GM12878 (cell line): ENCODE results near the gene FGD6. TPM values are rescaled to one million over a fixed set of nuclear protein-coding genes. Genes with fewer than 3 reads are reported as not detected.

Experiments used
- ATAC-seq: fragments of 200-7000 bp; cut with Tn5 transposase; 3 replicates; pipeline ENCODE4 v1.9.1; 2020; ENCODE audit warnings: mild to moderate bottlenecking, moderate library complexity
- BruUV-seq: library from RNA; stranded (reverse); fragments of 400-500 nt; replicated peaks from 2 replicates; lab custom pipeline; 2021; lab: Mats Ljungman, UMichigan
- CTCF ChIA-PET: fragments of 300-600 bp; sonication (Branson Sonifier 250); formaldehyde crosslinking; extraction: SDS; loops from one replicate; lab custom pipeline; 2021; ENCODE audit warnings: inconsistent platforms; lab: Yijun Ruan, JAX
- POLR2A ChIA-PET: fragments of 350-600 bp; formaldehyde crosslinking; extraction: SDS; loops from one replicate; lab custom pipeline; 2021; ENCODE audit warnings: inconsistent platforms; lab: Charles Lee
- RAD21 ChIA-PET: fragments of 300-600 bp; sonication (Branson Sonifier 250); formaldehyde crosslinking; loops from one replicate; lab custom pipeline; 2023; ENCODE audit warnings: antibody characterized with exemption; ENCODE audit not compliant: unreplicated experiment; lab: Charles Lee
- SMC1A ChIA-PET: fragments of 300-600 bp; sonication (Branson Sonifier 250); formaldehyde crosslinking; loops from one replicate; lab custom pipeline; 2023; ENCODE audit not compliant: unreplicated experiment, uncharacterized antibody; lab: Charles Lee
- DNase-seq: peaks from one replicate; pipeline ENCODE4 v3.0.0-alpha.2; 2011; ENCODE audit warnings: low read depth, low spot score
- FAIRE-seq: peaks from 3 replicates; lab custom pipeline; 2011; peaks lifted over from hg19 to GRCh38; lab: Jason Lieb, UNC
- H2AFZ ChIP-seq: 2 replicates; pipeline ENCODE4 v1.6.0; 2011; ENCODE audit warnings: low read depth, low read length, control low read depth; ENCODE audit not compliant: control insufficient read depth
- H3K27ac ChIP-seq: 2 replicates; pipeline ENCODE4 v1.5.1; 2011; ENCODE audit warnings: control low read depth; ENCODE audit not compliant: control insufficient read depth, insufficient read depth
- H3K27me3 ChIP-seq, 2 experiments: replicated peaks in 1 of 2; 2 replicates each; pipeline versions ENCODE4 v1.6.0 to v1.6.1; 2011; ENCODE audit warnings: low read length in 1 of 2; ENCODE audit not compliant: control insufficient read depth in 2 of 2, insufficient read depth in 2 of 2
- H3K36me3 ChIP-seq, 2 experiments: 2 replicates each; pipeline ENCODE4 v1.5.1; 2011; ENCODE audit warnings: low read length in 1 of 2; ENCODE audit not compliant: control insufficient read depth in 2 of 2, insufficient read depth in 2 of 2
- H3K4me1 ChIP-seq: 2 replicates; pipeline ENCODE4 v1.6.1; 2011; ENCODE audit warnings: mild to moderate bottlenecking, low read length, moderate library complexity, mixed read lengths; ENCODE audit not compliant: control insufficient read depth, insufficient read depth
- H3K4me2 ChIP-seq: 2 replicates; pipeline ENCODE4 v1.6.0; 2011; ENCODE audit warnings: control low read depth; ENCODE audit not compliant: control insufficient read depth, insufficient read depth
- H3K4me3 ChIP-seq: fragments of 200-600 bp; sonication (generic); 2 replicates; pipeline ENCODE4 v1.5.1; 2016
- H3K79me2 ChIP-seq: 2 replicates; pipeline ENCODE4 v1.6.0; 2011; ENCODE audit warnings: low read length; ENCODE audit not compliant: control insufficient read depth, insufficient read depth
- H3K9ac ChIP-seq: 2 replicates; pipeline ENCODE4 v1.8.0; 2011; ENCODE audit warnings: low read length, control low read depth, mixed read lengths; ENCODE audit not compliant: control insufficient read depth, insufficient read depth
- H3K9me3 ChIP-seq: replicated peaks from 3 replicates; pipeline ENCODE4 v1.5.1; 2011; ENCODE audit warnings: mild to moderate bottlenecking, low read length; ENCODE audit not compliant: control insufficient read depth, insufficient read depth
- H4K20me1 ChIP-seq: 2 replicates; pipeline ENCODE4 v1.6.0; 2011; ENCODE audit not compliant: control insufficient read depth, insufficient read depth
- BMI1 ChIP-seq: fragments of 450-650 bp; IDR thresholded peaks from 2 replicates; pipeline ENCODE4 v1.6.1; 2016; ENCODE audit warnings: mild to moderate bottlenecking, moderate library complexity, borderline replicate concordance
- EGR1 ChIP-seq, 2 experiments: IDR thresholded peaks; 1 replicate in 1 of 2; 2 replicates in 1 of 2; pipeline ENCODE4 v1.6.1; 2011 to 2012; ENCODE audit warnings: low read depth in 2 of 2, low read length in 2 of 2, borderline replicate concordance in 1 of 2, mild to moderate bottlenecking in 1 of 2, moderate library complexity in 1 of 2
- HDAC6 ChIP-seq: fragments of 200-600 bp; sonication (generic); IDR thresholded peaks from one replicate; pipeline ENCODE4 v1.8.0; 2017; ENCODE audit warnings: antibody characterized with exemption; ENCODE audit not compliant: unreplicated experiment
- MEF2B ChIP-seq: fragments of 450-650 bp; IDR thresholded peaks from 2 replicates; pipeline ENCODE4 v1.6.1; 2018; ENCODE audit warnings: mild to moderate bottlenecking, moderate library complexity; ENCODE audit not compliant: partially characterized antibody, poor library complexity, severe bottlenecking
- SRF ChIP-seq, 2 experiments: IDR thresholded peaks; 2 replicates each; pipeline ENCODE4 v1.6.1; 2011; ENCODE audit warnings: low read depth in 2 of 2, low read length in 2 of 2, mild to moderate bottlenecking in 1 of 2, moderate library complexity in 1 of 2
- ZNF274 ChIP-seq: IDR thresholded peaks from one replicate; pipeline ENCODE4 v1.8.0; 2011; ENCODE audit not compliant: insufficient read length, insufficient read depth
- ZNF622 ChIP-seq: fragments of 450-650 bp; IDR thresholded peaks from 2 replicates; pipeline ENCODE4 v1.6.1; 2017; ENCODE audit warnings: mild to moderate bottlenecking, inconsistent platforms
- WGBS: methylation state at CpG from one replicate; pipeline ENCODE4 v1.1.6; 2016; ENCODE audit warnings: low lambda C conversion rate; ENCODE audit not compliant: insufficient replicate concordance, insufficient coverage; ENCODE audit errors: missing lambda C conversion rate; 5-methylcytosine and 5-hydroxymethylcytosine counted together
- in situ Hi-C: fragments of 300-500 bp; cut with MboI; formaldehyde crosslinking; loops from 9 replicates; pipeline ENCODE4 v1.14.3; 2018; ENCODE audit warnings: mixed read lengths
- intact Hi-C: fragments of 100-400 bp; cut with micrococcal nuclease; formaldehyde crosslinking; loops from one replicate; pipeline ENCODE4 v1.14.2; 2022; ENCODE audit not compliant: unreplicated experiment
- polyA plus RNA-seq, 11 experiments: library from polyadenylated mRNA; depleted of rRNA in 4 of 11; unstranded in 6 of 11; stranded (reverse) in 5 of 11; fragments of >200 nt; fragmentation: Nextera tagmentation in 4 of 11; fragmentation: Illumina TruSeq in 1 of 11; extraction: Ambion mirVana in 4 of 11; extraction: Trizol in 1 of 11; gene quantifications; 1 replicate in 1 of 11; 2 replicates in 10 of 11; pipeline versions ENCODE4 v1.2.1 to v1.2.3, GENCODE V29; 2011 to 2016; ENCODE audit warnings: inconsistent platforms in 2 of 11, missing spikeins in 2 of 11, low read depth in 1 of 11
- total RNA-seq, 4 experiments: library from RNA; depleted of rRNA in 3 of 4; stranded (reverse); fragments of >200 nt in 3 of 4; fragmentation: Illumina TruSeq in 1 of 4; extraction: Trizol in 1 of 4; gene quantifications; 2 replicates each; pipeline versions ENCODE4 v1.2.1 to v1.2.3, GENCODE V29; 2013 to 2021
- TF ChIP-seq, protein P1 (sequence below): fragments of 450-650 bp; IDR thresholded peaks from 2 replicates; pipeline ENCODE4 v1.6.1; 2017; ENCODE audit warnings: mild to moderate bottlenecking
- TF ChIP-seq, protein P2 (sequence below): IDR thresholded peaks from 2 replicates; pipeline ENCODE4 v1.6.1; 2012; ENCODE audit warnings: low read depth, low read length, improper control_type of control experiment
- TF ChIP-seq, protein P3 (sequence below): IDR thresholded peaks from 2 replicates; pipeline ENCODE4 v1.6.1; 2011; ENCODE audit warnings: borderline replicate concordance, low read depth, mild to moderate bottlenecking, moderate library complexity, low read length; ENCODE audit not compliant: insufficient read depth, poor library complexity, severe bottlenecking

FGD6 gene
- total and polyA plus RNA-seq, 10 of the 15 experiments (the other 5 are each of a cell fraction or from before 2014, with no cell fraction given) = 2.4 to 15.5 (median 8.9) TPM

DNA sequence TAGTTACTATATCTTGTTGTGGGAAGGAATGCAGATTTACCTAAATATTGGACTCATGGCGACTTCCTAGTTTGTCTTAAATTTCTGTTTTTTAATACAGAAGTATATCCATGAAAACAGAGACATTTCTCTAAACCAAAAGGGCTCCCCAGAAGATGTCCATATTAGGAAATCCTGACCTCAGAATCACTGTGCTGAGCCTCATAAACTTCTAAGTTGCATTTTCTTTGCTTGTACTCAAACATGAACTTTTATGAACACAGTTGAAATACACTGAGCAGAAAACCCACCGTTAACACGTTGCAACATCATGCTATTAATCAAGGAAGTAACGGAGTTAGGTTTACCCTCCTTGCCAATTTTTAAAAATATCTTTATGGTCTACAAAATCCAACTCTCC is 100.9 kb downstream of the FGD6 start:
- Histone ChIP-seq H3K4me2 (no peak overlapping the region), H3K36me3 (no peaks in the 10 kb centered on the region), H3K9me3 (no peaks in the 10 kb centered on the region), H3K9ac (no peak overlapping the region), H3K27ac (no peak overlapping the region), H3K4me1 (peaks cover 4% of the 10 kb centered on the region), H3K79me2 (no peaks in the 10 kb centered on the region), H2AFZ (no peak overlapping the region), H3K4me3 (no peak overlapping the region), H4K20me1 (no peaks in the 10 kb centered on the region), H3K27me3 (no peaks in the 10 kb centered on the region)
- 55% methylated on average over 4 of the region's 4 CpGs for WGBS
- FAIRE-seq (no peak), DNase-seq (no peak), ATAC-seq (no peak)
- in situ Hi-C loops = loop anchor here (5.0 kb wide), 1 partner anchor 421 kb away; no protein-coding TSS in a partner anchor
- ChIA-PET SMC1A (interaction anchor here (1.0 to 4.1 kb wide), 13 partner anchors 9 to 1400 kb away, joined by 3 to 64 read pairs (median 4); partner anchors contain the start of genes FGD6 and VEZT), RAD21 (interaction anchor here (0.7 to 4.8 kb wide), 6 partner anchors 98 to 420 kb away, joined by 3 to 64 read pairs (median 6); partner anchors contain the start of genes FGD6 and VEZT), CTCF (interaction anchor here (0.8 to 8.1 kb wide), 16 partner anchors 9 to 459 kb away, joined by 3 to 120 read pairs (median 4); partner anchors contain the start of genes FGD6 and VEZT), POLR2A (interaction anchor here (1.3 kb wide), 1 partner anchor 101 kb away, joined by 4 read pairs; the partner anchor contains the start of genes FGD6 and VEZT)
- intact Hi-C loops = loop anchor here (2.0 kb wide), 2 partner anchors 220 to 358 kb away; partner anchors contain the start of gene METAP2
- TF ChIP-seq BMI1 (no peak), ZNF274 (no peak), SRF (IDR thresholded peaks at IDR 0.05; ENCODE audit: low read depth in 2 of 2, low read length in 2 of 2) (0 out of 4 replicates have a peak, but pooled peaks of 1 of the 2 experiments have one; percentile 38)
- no TSS peak for BruUV-seq

DNA sequence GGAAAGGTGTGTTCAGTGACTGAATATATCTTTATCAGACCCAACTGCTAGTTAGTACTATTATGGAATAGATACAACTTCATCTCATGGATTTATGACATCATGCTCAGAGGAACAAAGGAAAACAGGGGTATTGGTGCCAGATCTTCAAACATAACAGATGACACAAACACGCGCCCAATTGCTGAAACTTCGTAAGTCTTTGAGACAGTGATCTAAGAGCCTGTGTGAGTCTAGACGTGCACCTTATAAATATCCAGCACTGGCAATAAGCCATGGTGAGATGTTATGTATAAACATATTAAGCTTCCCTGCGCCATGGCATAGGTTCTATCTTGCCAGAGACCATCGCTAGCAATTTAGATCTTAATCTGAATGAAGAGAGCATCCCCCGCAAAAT is 101.6 kb downstream of the FGD6 start:
- Histone ChIP-seq H3K79me2 (no peaks in the 10 kb centered on the region), H4K20me1 (no peaks in the 10 kb centered on the region), H3K36me3 (no peaks in the 10 kb centered on the region), H2AFZ (no peak overlapping the region), H3K9ac (no peak overlapping the region), H3K4me1 (peaks cover 4% of the 10 kb centered on the region), H3K27me3 (no peaks in the 10 kb centered on the region), H3K27ac (no peak overlapping the region), H3K4me3 (no peak overlapping the region), H3K4me2 (no peak overlapping the region), H3K9me3 (no peaks in the 10 kb centered on the region)
- POLR2A ChIA-PET = no interaction called here
- CTCF ChIA-PET = interaction anchor here (3.9 to 8.1 kb wide), 2 partner anchors 100 to 419 kb away, joined by 46 to 120 read pairs; partner anchors contain the start of genes FGD6 and VEZT
- intact Hi-C loops = loop anchor here (2.0 kb wide), 2 partner anchors 221 to 359 kb away; partner anchors contain the start of gene METAP2
- FAIRE-seq (no peak), ATAC-seq (no peak), DNase-seq (no peak)
- RAD21 ChIA-PET = interaction anchor here (1.8 to 4.8 kb wide), 3 partner anchors 99 to 419 kb away, joined by 6 to 64 read pairs (median 16); partner anchors contain the start of genes FGD6 and VEZT
- no TSS peak for BruUV-seq
- in situ Hi-C loops = loop anchor here (5.0 kb wide), 1 partner anchor 422 kb away; no protein-coding TSS in a partner anchor
- SMC1A ChIA-PET = interaction anchor here (1.0 to 4.1 kb wide), 4 partner anchors 102 to 418 kb away, joined by 3 to 64 read pairs (median 4); partner anchors contain the start of genes FGD6 and VEZT
- 78% methylated on average over 7 of the region's 7 CpGs for WGBS
- TF ChIP-seq MEF2B = no peak
- TF ChIP-seq, protein P1, sequence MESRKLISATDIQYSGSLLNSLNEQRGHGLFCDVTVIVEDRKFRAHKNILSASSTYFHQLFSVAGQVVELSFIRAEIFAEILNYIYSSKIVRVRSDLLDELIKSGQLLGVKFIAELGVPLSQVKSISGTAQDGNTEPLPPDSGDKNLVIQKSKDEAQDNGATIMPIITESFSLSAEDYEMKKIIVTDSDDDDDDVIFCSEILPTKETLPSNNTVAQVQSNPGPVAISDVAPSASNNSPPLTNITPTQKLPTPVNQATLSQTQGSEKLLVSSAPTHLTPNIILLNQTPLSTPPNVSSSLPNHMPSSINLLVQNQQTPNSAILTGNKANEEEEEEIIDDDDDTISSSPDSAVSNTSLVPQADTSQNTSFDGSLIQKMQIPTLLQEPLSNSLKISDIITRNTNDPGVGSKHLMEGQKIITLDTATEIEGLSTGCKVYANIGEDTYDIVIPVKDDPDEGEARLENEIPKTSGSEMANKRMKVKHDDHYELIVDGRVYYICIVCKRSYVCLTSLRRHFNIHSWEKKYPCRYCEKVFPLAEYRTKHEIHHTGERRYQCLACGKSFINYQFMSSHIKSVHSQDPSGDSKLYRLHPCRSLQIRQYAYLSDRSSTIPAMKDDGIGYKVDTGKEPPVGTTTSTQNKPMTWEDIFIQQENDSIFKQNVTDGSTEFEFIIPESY = no peak
- TF ChIP-seq, protein P2, sequence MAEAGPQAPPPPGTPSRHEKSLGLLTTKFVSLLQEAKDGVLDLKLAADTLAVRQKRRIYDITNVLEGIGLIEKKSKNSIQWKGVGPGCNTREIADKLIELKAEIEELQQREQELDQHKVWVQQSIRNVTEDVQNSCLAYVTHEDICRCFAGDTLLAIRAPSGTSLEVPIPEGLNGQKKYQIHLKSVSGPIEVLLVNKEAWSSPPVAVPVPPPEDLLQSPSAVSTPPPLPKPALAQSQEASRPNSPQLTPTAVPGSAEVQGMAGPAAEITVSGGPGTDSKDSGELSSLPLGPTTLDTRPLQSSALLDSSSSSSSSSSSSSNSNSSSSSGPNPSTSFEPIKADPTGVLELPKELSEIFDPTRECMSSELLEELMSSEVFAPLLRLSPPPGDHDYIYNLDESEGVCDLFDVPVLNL = no peak
- no peak for TF ChIP-seq ZNF622
- no peak for TF ChIP-seq EGR1 (IDR thresholded peaks at IDR 0.05; ENCODE audit: borderline replicate concordance in 1 of 2, low read depth in 2 of 2, low read length in 2 of 2)
- no peak for TF ChIP-seq HDAC6
- TF ChIP-seq, protein P3, sequence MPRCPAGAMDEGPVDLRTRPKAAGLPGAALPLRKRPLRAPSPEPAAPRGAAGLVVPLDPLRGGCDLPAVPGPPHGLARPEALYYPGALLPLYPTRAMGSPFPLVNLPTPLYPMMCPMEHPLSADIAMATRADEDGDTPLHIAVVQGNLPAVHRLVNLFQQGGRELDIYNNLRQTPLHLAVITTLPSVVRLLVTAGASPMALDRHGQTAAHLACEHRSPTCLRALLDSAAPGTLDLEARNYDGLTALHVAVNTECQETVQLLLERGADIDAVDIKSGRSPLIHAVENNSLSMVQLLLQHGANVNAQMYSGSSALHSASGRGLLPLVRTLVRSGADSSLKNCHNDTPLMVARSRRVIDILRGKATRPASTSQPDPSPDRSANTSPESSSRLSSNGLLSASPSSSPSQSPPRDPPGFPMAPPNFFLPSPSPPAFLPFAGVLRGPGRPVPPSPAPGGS = no peak
